HEK293T (cell line): ENCODE results near the gene ERP29.

Experiments used
- BHLHE40 ChIP-seq: fragments of 450-650 bp; IDR thresholded peaks from 2 replicates; pipeline ENCODE4 v1.6.1; 2016; ENCODE audit warnings: mild to moderate bottlenecking, moderate library complexity, borderline replicate concordance
- CTBP1 ChIP-seq: fragments of 450-650 bp; IDR thresholded peaks from 2 replicates; pipeline ENCODE4 v1.6.1; 2016; ENCODE audit warnings: borderline replicate concordance
- ELF4 ChIP-seq: fragments of 450-650 bp; IDR thresholded peaks from 2 replicates; pipeline ENCODE4 v1.6.1; 2017; ENCODE audit warnings: antibody characterized with exemption
- FOXM1 ChIP-seq: fragments of 450-650 bp; IDR thresholded peaks from 2 replicates; pipeline ENCODE4 v1.6.1; 2017; ENCODE audit warnings: mild to moderate bottlenecking, borderline replicate concordance
- HDGF ChIP-seq: fragments of 450-650 bp; IDR thresholded peaks from 2 replicates; pipeline ENCODE4 v1.6.1; 2017; ENCODE audit warnings: antibody characterized with exemption, borderline replicate concordance
- PKNOX1 ChIP-seq: fragments of 450-650 bp; IDR thresholded peaks from 2 replicates; pipeline ENCODE4 v1.6.1; 2016
- SP1 ChIP-seq: fragments of 450-650 bp; IDR thresholded peaks from 2 replicates; pipeline ENCODE4 v1.6.1; 2017
- SUZ12 ChIP-seq: fragments of 450-650 bp; IDR thresholded peaks from 2 replicates; pipeline ENCODE4 v1.6.1; 2016; ENCODE audit warnings: mild to moderate bottlenecking
- TARDBP ChIP-seq: fragments of 450-650 bp; IDR thresholded peaks from 2 replicates; pipeline ENCODE4 v1.6.1; 2016
- ZNF384 ChIP-seq: fragments of 450-650 bp; IDR thresholded peaks from 2 replicates; pipeline ENCODE4 v1.6.1; 2016

- no peak for TF ChIP-seq TARDBP
- no peak for TF ChIP-seq BHLHE40
- TF ChIP-seq PKNOX1: no peak
- no peak for TF ChIP-seq ELF4
- no peak for TF ChIP-seq ZNF384
- TF ChIP-seq HDGF: no peak
- no peak for TF ChIP-seq FOXM1
- TF ChIP-seq SP1: no peak
- no peak for TF ChIP-seq SUZ12
- TF ChIP-seq CTBP1: no peak
These were observed 17.3 kb upstream of the ERP29 start for GRCh38 chr12:111995782-111996480.
